HepG2 (cell line): ENCODE measurements around the gene COPA. TPM values are rescaled to one million over a fixed set of nuclear protein-coding genes. Genes with fewer than 3 reads are reported as not detected.

Experiments used
- ATAC-seq: fragments of 200-7000 bp; cut with Tn5 transposase; 3 replicates; pipeline ENCODE4 v1.9.1; 2020; ENCODE audit warnings: mild to moderate bottlenecking, moderate library complexity
- BruUV-seq: library from RNA; stranded (reverse); fragments of 400-500 nt; replicated peaks from 2 replicates; lab custom pipeline; 2021; lab: Mats Ljungman, UMichigan
- CTCF ChIA-PET: fragments of 300-600 bp; formaldehyde crosslinking; extraction: SDS; loops from one replicate; lab custom pipeline; 2021; ENCODE audit warnings: low total read pairs, inconsistent platforms, low intra/inter-chr PET ratio; lab: Yijun Ruan, JAX
- POLR2A ChIA-PET: fragments of 350-600 bp; sonication (Branson Sonifier 250); formaldehyde crosslinking; loops from one replicate; lab custom pipeline; 2020; ENCODE audit warnings: antibody characterized with exemption, inconsistent platforms; lab: Yijun Ruan, JAX
- DNase-seq: peaks from one replicate; pipeline ENCODE4 v3.0.0-alpha.2; 2015; ENCODE audit warnings: low spot score
- FAIRE-seq: peaks from 3 replicates; lab custom pipeline; 2011; peaks lifted over from hg19 to GRCh38; lab: Jason Lieb, UNC
- H2AFZ ChIP-seq: one replicate; pipeline ENCODE4 v1.6.1; 2011; ENCODE audit warnings: low read length, inconsistent platforms
- H3K27ac ChIP-seq: fragments of 300-600 bp; 3 replicates; pipeline ENCODE4 v1.8.0; 2011; ENCODE audit warnings: mixed run types, mild to moderate bottlenecking, mixed read lengths, low read length, inconsistent platforms; ENCODE audit not compliant: insufficient read depth; ENCODE audit errors: extremely low read length
- H3K27me3 ChIP-seq, 2 experiments: fragments of 200-600 bp in 1 of 2; 2 replicates in 1 of 2; 3 replicates in 1 of 2; pipeline versions ENCODE4 v1.6.0 to v1.8.0; 2011; ENCODE audit warnings: low read length in 2 of 2, mild to moderate bottlenecking in 2 of 2, moderate library complexity in 2 of 2, inconsistent platforms in 1 of 2; ENCODE audit not compliant: insufficient read depth in 2 of 2, control insufficient read depth in 1 of 2
- H3K36me3 ChIP-seq, 2 experiments: fragments of 200-600 bp in 1 of 2; replicated peaks in 1 of 2; 2 replicates in 1 of 2; 3 replicates in 1 of 2; pipeline versions ENCODE4 v1.5.1 to v1.8.0; 2011; ENCODE audit warnings: low read length in 2 of 2, inconsistent platforms in 1 of 2; ENCODE audit not compliant: insufficient read depth in 2 of 2, control insufficient read depth in 1 of 2
- H3K4me1 ChIP-seq: 2 replicates; pipeline ENCODE4 v1.5.1; 2012; ENCODE audit warnings: low read length, inconsistent platforms; ENCODE audit not compliant: insufficient read depth
- H3K4me2 ChIP-seq: 2 replicates; pipeline ENCODE4 v1.6.0; 2011; ENCODE audit warnings: low read depth, low read length, inconsistent platforms
- H3K4me3 ChIP-seq, 3 experiments: fragments of 200-600 bp in 1 of 3; sonication (generic), shearing (Covaris generic) in 1 of 3; replicated peaks in 1 of 3; 2 replicates each; pipeline ENCODE4 v1.5.1; 2011 to 2016; ENCODE audit warnings: low read length in 3 of 3, inconsistent platforms in 2 of 3, low read depth in 2 of 3, mild to moderate bottlenecking in 2 of 3, control low read depth in 1 of 3, mixed read lengths in 1 of 3; ENCODE audit not compliant: insufficient read depth in 1 of 3
- H3K79me2 ChIP-seq: one replicate; pipeline ENCODE4 v1.6.1; 2011; ENCODE audit warnings: low read length, inconsistent platforms; ENCODE audit not compliant: insufficient read depth
- H3K9ac ChIP-seq: 2 replicates; pipeline ENCODE4 v1.6.0; 2011; ENCODE audit warnings: mild to moderate bottlenecking, low read depth, low read length, inconsistent platforms; ENCODE audit not compliant: insufficient read depth
- H3K9me3 ChIP-seq: 2 replicates; pipeline ENCODE4 v1.5.1; 2012; ENCODE audit warnings: mild to moderate bottlenecking, low read length
- H4K20me1 ChIP-seq: 2 replicates; pipeline ENCODE4 v1.6.0; 2011; ENCODE audit warnings: inconsistent platforms, mild to moderate bottlenecking, low read length, moderate library complexity; ENCODE audit not compliant: insufficient read depth
- CEBPB ChIP-seq: IDR thresholded peaks from 2 replicates; pipeline ENCODE4 v1.6.1; 2011; ENCODE audit warnings: low read depth, low read length, improper control_type of control experiment, borderline replicate concordance
- MATR3 ChIP-seq: sonication (generic); formaldehyde crosslinking; IDR thresholded peaks from 2 replicates; pipeline ENCODE4 v1.4.0; 2020; ENCODE audit warnings: missing genetic modification reagents
- MIXL1 ChIP-seq: IDR thresholded peaks from 2 replicates; pipeline ENCODE4 v1.6.1; 2016
- MTA3 ChIP-seq: sonication (generic); formaldehyde crosslinking; IDR thresholded peaks from 2 replicates; pipeline ENCODE4 v1.4.0; 2020; ENCODE audit warnings: missing genetic modification reagents
- NFIB ChIP-seq: sonication (generic); formaldehyde crosslinking; IDR thresholded peaks from 2 replicates; pipeline ENCODE4 v1.9.0; 2021; ENCODE audit warnings: missing genetic modification reagents, mild to moderate bottlenecking, borderline replicate concordance
- POGK ChIP-seq: sonication (generic); formaldehyde crosslinking; conservative IDR thresholded peaks from 2 replicates; pipeline ENCODE4 v1.8.0; 2022; ENCODE audit warnings: mild to moderate bottlenecking, moderate library complexity, missing genetic modification reagents
- ZNF10 ChIP-seq: sonication (generic); formaldehyde crosslinking; IDR thresholded peaks from 2 replicates; pipeline ENCODE4 v1.4.0; 2020; ENCODE audit warnings: mild to moderate bottlenecking, low read depth, missing genetic modification reagents, borderline replicate concordance
- ZNF597 ChIP-seq: sonication (generic); formaldehyde crosslinking; IDR thresholded peaks from 2 replicates; pipeline ENCODE4 v1.5.0; 2020; ENCODE audit warnings: missing genetic modification reagents
- ZNF691 ChIP-seq: sonication (generic); formaldehyde crosslinking; IDR thresholded peaks from 2 replicates; pipeline ENCODE4 v1.4.0; 2020; ENCODE audit warnings: missing genetic modification reagents, low read depth, mild to moderate bottlenecking, borderline replicate concordance
- ZNF773 ChIP-seq: sonication (generic); formaldehyde crosslinking; IDR thresholded peaks from 2 replicates; pipeline ENCODE4 v1.4.0; 2020; ENCODE audit warnings: missing genetic modification reagents, borderline replicate concordance
- ZNF891 ChIP-seq: sonication (generic); formaldehyde crosslinking; IDR thresholded peaks from 2 replicates; pipeline ENCODE4 v1.5.0; 2020; ENCODE audit warnings: mild to moderate bottlenecking, missing genetic modification reagents
- WGBS: methylation state at CpG from one replicate; pipeline ENCODE4 v1.1.6; 2017; ENCODE audit warnings: low lambda C conversion rate; 5-methylcytosine and 5-hydroxymethylcytosine counted together
- in situ Hi-C: cut with HindIII; loops from 2 replicates; pipeline ENCODE4 v1.10.0; 2017; ENCODE audit warnings: low pct_unique_long_range_greater_than_20kb; ENCODE audit not compliant: extremely low pct_ligation_motif_present
- intact Hi-C: fragments of 100-400 bp; cut with micrococcal nuclease; formaldehyde crosslinking; loops from one replicate; pipeline ENCODE4 v1.10.0; 2022; ENCODE audit not compliant: unreplicated experiment
- polyA plus RNA-seq, 8 experiments: library from polyadenylated mRNA; depleted of rRNA in 3 of 8; stranded (reverse) in 7 of 8; unstranded in 1 of 8; fragments of >200 nt; fragmentation: Illumina TruSeq in 4 of 8; extraction: Trizol in 4 of 8; gene quantifications; 2 replicates each; pipeline versions ENCODE4 v1.2.1 to v1.2.3, GENCODE V29; 2011 to 2016; ENCODE audit warnings: low read depth in 4 of 8, missing spikeins in 1 of 8, mixed read lengths in 1 of 8; ENCODE audit not compliant: insufficient read depth in 1 of 8
- total RNA-seq, 5 experiments: library from RNA; depleted of rRNA; stranded (reverse); fragments of >200 nt; fragmentation: Illumina TruSeq; extraction: Trizol; gene quantifications; 2 replicates each; pipeline ENCODE4 v1.2.3, GENCODE V29; 2016; ENCODE audit warnings: low read depth in 1 of 5

The COPA gene
- total and polyA plus RNA-seq, 2 of the 13 experiments (the other 11 are each of a cell fraction or from before 2014, with no cell fraction given) = 160 to 197 TPM

- peaks cover 21% of the 10 kb centered on the region for H4K20me1 ChIP-seq
- POLR2A ChIA-PET = no interaction called here
- H3K79me2 ChIP-seq = peaks cover 51% of the 10 kb centered on the region
- peaks cover 0 to 4% of the 10 kb centered on the region in 2 experiments; a peak in 1 of 5 replicates for H3K27me3 ChIP-seq
- H3K36me3 ChIP-seq = peaks cover 6 to 40% of the 10 kb centered on the region in 2 experiments
- peak overlapping the region; percentile 78; the same call in 1 of the 2 replicates for H3K4me2 ChIP-seq
- 93% methylated on average over 6 of the region's 6 CpGs for WGBS
- H3K9me3 ChIP-seq = no peaks in the 10 kb centered on the region
- DNase-seq (no peak), FAIRE-seq (no peak), ATAC-seq (no peak)
- no peak overlapping the region for H3K27ac ChIP-seq
- intact Hi-C loops (no loop called here), in situ Hi-C loops (no loop called here)
- BruUV-seq = no TSS peak
- H2AFZ ChIP-seq = no peak overlapping the region
- H3K4me1 ChIP-seq = peaks cover 32% of the 10 kb centered on the region
- TF ChIP-seq ZNF597 (no peak), MTA3 (CRISPR knock-in tag) (no peak), NFIB (CRISPR knock-in tag) (no peak), POGK (CRISPR knock-in tag) (no peak), ZNF773 (CRISPR knock-in tag) (no peak), CEBPB (no peak), ZNF891 (no peak), MATR3 (CRISPR knock-in tag) (no peak), ZNF10 (CRISPR knock-in tag) (no peak), MIXL1 (CRISPR knock-in tag) (no peak), ZNF691 (CRISPR knock-in tag) (no peak)
- TF ChIP-seq, all 625 proteins: peak for 0
- Histone ChIP-seq H3K4me3 (no peak overlapping the region), H3K9ac (no peak overlapping the region)
- CTCF ChIA-PET = no interaction called here
Measured at GRCh38 chr1:160344936-160345335, 1.9 kb upstream of the COPA start.
